Measurements from ENCODE around the gene FGFBP3.

The FGFBP3 gene

DNA sequence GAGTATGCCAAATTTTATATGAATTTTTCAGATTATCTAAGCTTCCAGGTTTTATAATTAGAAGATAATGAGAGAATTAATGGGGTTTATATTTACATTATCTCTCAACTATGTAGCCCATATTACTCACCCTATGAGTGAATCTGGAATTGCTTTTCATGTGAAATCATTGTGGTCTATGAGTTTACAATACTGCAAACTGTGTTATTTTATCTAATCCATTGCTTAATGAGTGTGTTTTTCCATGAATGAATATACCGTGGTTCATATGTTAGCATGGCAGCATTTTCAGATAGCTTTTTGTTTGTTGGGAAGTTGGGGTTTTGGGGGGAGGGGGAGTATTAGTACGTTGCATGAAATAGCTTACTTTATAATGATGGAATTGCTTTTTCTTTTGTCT, 44.5 kb downstream of the FGFBP3 start:
- in situ Hi-C loops (cut with MboI; ENCODE audit: low sequenced_read_pairs, unreplicated experiment) = no loop called here
- no peak for DNase-seq (ENCODE audit: low spot score)
- no peak for TF ChIP-seq CTCF (IDR thresholded peaks at IDR 0.05; ENCODE audit: borderline replicate concordance, control extremely low read depth, extremely low read depth, insufficient read depth, missing control alignments)

DNA sequence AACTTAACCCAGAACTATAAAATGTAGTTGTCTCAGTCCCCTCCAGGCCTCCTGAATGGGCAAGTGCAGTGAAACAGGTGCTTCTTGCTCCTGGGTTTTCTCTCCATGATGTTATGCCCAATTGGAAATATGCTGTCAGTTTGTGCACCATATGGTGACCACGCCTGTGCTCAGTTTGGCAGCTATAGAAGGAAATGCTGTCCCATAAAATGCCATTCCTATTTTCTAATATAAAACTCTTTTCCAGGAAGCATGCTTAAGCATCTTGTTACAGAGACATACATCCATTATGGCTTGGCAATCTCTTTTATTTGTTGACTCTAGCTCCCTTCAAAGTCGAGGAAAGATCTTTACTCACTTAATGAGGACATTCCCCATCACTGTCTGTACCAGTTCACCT, 45.2 kb downstream of the FGFBP3 start:
- no peak for TF ChIP-seq CTCF (IDR thresholded peaks at IDR 0.05; ENCODE audit: borderline replicate concordance, control extremely low read depth, extremely low read depth, insufficient read depth, missing control alignments)
- DNase-seq (ENCODE audit: low spot score) = no peak
- in situ Hi-C loops (cut with MboI; ENCODE audit: low sequenced_read_pairs, unreplicated experiment) = no loop called here

GRCh38 chr10:91860885-91861284, 48.4 kb downstream of the FGFBP3 start:
- DNase-seq (ENCODE audit: low spot score) = no peak
- in situ Hi-C loops (cut with MboI; ENCODE audit: low sequenced_read_pairs, unreplicated experiment) = no loop called here
- TF ChIP-seq CTCF (IDR thresholded peaks at IDR 0.05; ENCODE audit: borderline replicate concordance, control extremely low read depth, extremely low read depth, insufficient read depth, missing control alignments) = no peak

DNA sequence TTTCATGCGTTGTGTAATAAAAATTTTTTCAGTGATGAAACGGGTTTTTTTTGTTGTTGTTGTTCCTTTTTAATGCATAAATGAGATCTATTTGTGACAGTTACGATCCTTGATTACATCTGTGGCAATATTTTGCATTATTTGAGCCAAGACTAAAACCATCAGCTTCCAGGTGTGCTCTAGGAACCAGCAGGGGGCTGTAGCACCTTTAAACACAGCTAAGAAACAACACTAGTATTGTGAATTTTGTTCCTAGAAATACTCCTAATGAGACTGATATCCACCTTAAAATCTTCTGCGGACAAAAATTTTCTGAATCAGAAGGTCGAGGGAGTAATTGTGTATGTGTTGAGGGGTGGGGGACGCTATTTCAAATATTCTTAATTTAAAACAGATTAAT, 52.6 kb downstream of the FGFBP3 start:
- DNase-seq (ENCODE audit: low spot score) = no peak
- TF ChIP-seq CTCF (IDR thresholded peaks at IDR 0.05; ENCODE audit: borderline replicate concordance, control extremely low read depth, extremely low read depth, insufficient read depth, missing control alignments) = peak; percentile 19
- in situ Hi-C loops (cut with MboI; ENCODE audit: low sequenced_read_pairs, unreplicated experiment) = no loop called here

All from GM13976 (cell line).